OCI-LY7 (cell line): ENCODE measurements around the gene METAP1D. TPM values are rescaled to one million over a fixed set of nuclear protein-coding genes. Genes with fewer than 3 reads are reported as not detected.

ENCODE experiments used
- BruUV-seq: library from RNA; stranded (reverse); fragments of 400-500 nt; replicated peaks from 2 replicates; lab custom pipeline; 2021; lab: Mats Ljungman, UMichigan
- CTCF ChIA-PET: fragments of 300-600 bp; sonication (Branson Sonifier 250); formaldehyde crosslinking; loops from one replicate; lab custom pipeline; 2022; ENCODE audit warnings: antibody characterized with exemption; ENCODE audit not compliant: unreplicated experiment; lab: Charles Lee
- POLR2A ChIA-PET: fragments of 300-600 bp; sonication (Branson Sonifier 250); formaldehyde crosslinking; loops from one replicate; lab custom pipeline; 2022; ENCODE audit warnings: antibody characterized with exemption; lab: Charles Lee
- DNase-seq: peaks from one replicate; pipeline ENCODE4 v3.0.0-alpha.2; 2015; ENCODE audit warnings: low spot score
- H2AFZ ChIP-seq: fragments of 200-600 bp; sonication (generic), shearing (Covaris generic); 2 replicates; pipeline ENCODE4 v1.6.1; 2014; ENCODE audit warnings: mild to moderate bottlenecking, antibody characterized with exemption, low read length, moderate library complexity
- H3K27ac ChIP-seq: fragments of 200-600 bp; sonication (generic); 2 replicates; pipeline ENCODE4 v1.5.1; 2014; ENCODE audit warnings: mixed run types, low read depth, mild to moderate bottlenecking, moderate library complexity, low read length, inconsistent platforms; ENCODE audit not compliant: poor library complexity, severe bottlenecking
- H3K36me3 ChIP-seq: fragments of 200-600 bp; sonication (generic); 2 replicates; pipeline ENCODE4 v1.6.1; 2014; ENCODE audit warnings: mild to moderate bottlenecking, antibody characterized with exemption, low read length, moderate library complexity, mixed read lengths; ENCODE audit not compliant: insufficient read depth
- H3K4me1 ChIP-seq: fragments of 200-600 bp; sonication (generic); 2 replicates; pipeline ENCODE4 v1.5.1; 2014; ENCODE audit warnings: mild to moderate bottlenecking, low read length; ENCODE audit not compliant: insufficient read depth, poor library complexity, severe bottlenecking
- H3K4me2 ChIP-seq: fragments of 200-600 bp; sonication (generic); 2 replicates; pipeline ENCODE4 v1.6.1; 2014; ENCODE audit warnings: mild to moderate bottlenecking, low read length
- H3K4me3 ChIP-seq: fragments of 200-600 bp; sonication (generic); 2 replicates; pipeline ENCODE4 v1.5.1; 2014; ENCODE audit warnings: mild to moderate bottlenecking, low read depth, low read length; ENCODE audit not compliant: poor library complexity, severe bottlenecking
- H3K79me2 ChIP-seq: fragments of 200-600 bp; sonication (generic); 2 replicates; pipeline ENCODE4 v1.6.1; 2016; ENCODE audit warnings: low read depth, mild to moderate bottlenecking, low read length, moderate library complexity, mixed read lengths; ENCODE audit not compliant: insufficient read depth
- H3K9me2 ChIP-seq: fragments of 200-600 bp; sonication (generic); 2 replicates; pipeline ENCODE4 v1.6.1; 2016; ENCODE audit warnings: mild to moderate bottlenecking, low read length, mixed read lengths; ENCODE audit not compliant: insufficient read depth
- H3K9me3 ChIP-seq: fragments of 200-600 bp; sonication (generic); 2 replicates; pipeline ENCODE4 v1.6.1; 2014; ENCODE audit warnings: mild to moderate bottlenecking, mixed run types, low read length, mixed read lengths
- H4K20me1 ChIP-seq: fragments of 200-600 bp; sonication (generic); 2 replicates; pipeline ENCODE4 v1.6.1; 2014; ENCODE audit warnings: mild to moderate bottlenecking, antibody characterized with exemption, low read length, moderate library complexity, mixed read lengths; ENCODE audit not compliant: insufficient read depth
- CTCF ChIP-seq: fragments of 200-600 bp; sonication (generic); conservative IDR thresholded peaks from 2 replicates; pipeline ENCODE4 v1.5.1; 2014; ENCODE audit warnings: mild to moderate bottlenecking, antibody characterized with exemption, low read length, moderate library complexity, mixed read lengths
- EZH2phosphoT487 ChIP-seq: fragments of 200-600 bp; sonication (generic); IDR thresholded peaks from 2 replicates; pipeline ENCODE4 v1.6.1; 2018; ENCODE audit warnings: low read depth, borderline replicate concordance, mild to moderate bottlenecking, mixed run types, antibody characterized with exemption, low read length, moderate library complexity, mixed read lengths
- intact Hi-C: fragments of 100-400 bp; cut with micrococcal nuclease; formaldehyde crosslinking; loops from one replicate; pipeline ENCODE4 v1.10.0; 2022; ENCODE audit not compliant: unreplicated experiment
- total RNA-seq, 2 experiments: library from RNA; depleted of rRNA in 1 of 2; stranded (reverse); fragments of >200 nt in 1 of 2; shearing (Covaris generic) in 1 of 2; gene quantifications; 2 replicates each; pipeline ENCODE4 v1.2.3, GENCODE V29; 2014 to 2022

The METAP1D gene
- total RNA-seq, 2 experiments from 2014 or later, result 11.0 to 11.8 TPM

- Histone ChIP-seq H3K27ac (no peak overlapping the region), H3K4me3 (no peak overlapping the region), H3K36me3 (no peaks in the 10 kb centered on the region), H4K20me1 (no peaks in the 10 kb centered on the region), H2AFZ (no peak overlapping the region), H3K9me3 (no peaks in the 10 kb centered on the region), H3K4me2 (no peak overlapping the region), H3K79me2 (no peaks in the 10 kb centered on the region), H3K4me1 (no peaks in the 10 kb centered on the region), H3K9me2 (no peaks in the 10 kb centered on the region)
- BruUV-seq, result no TSS peak
- ChIA-PET CTCF (no interaction called here), POLR2A (interaction anchor here (0.6 to 1.9 kb wide), 5 partner anchors 8 to 1740 kb away, joined by 3 to 14 read pairs (median 6); no protein-coding TSS in a partner anchor)
- TF ChIP-seq CTCF (no peak), EZH2phosphoT487 (no peak)
- no peak for DNase-seq
- intact Hi-C loops, result loop anchor here (10.0 kb wide), 1 partner anchor 1157 kb away; no protein-coding TSS in a partner anchor
These were observed 38.4 kb downstream of the METAP1D start for GRCh38 chr2:172038121-172038520.

- H4K20me1 ChIP-seq, result no peaks in the 10 kb centered on the region
- no peaks in the 10 kb centered on the region for H3K4me1 ChIP-seq
- H3K9me2 ChIP-seq, result no peaks in the 10 kb centered on the region
- no TSS peak for BruUV-seq
- ChIA-PET POLR2A (interaction anchor here (0.8 to 1.9 kb wide), 4 partner anchors 8 to 57 kb away, joined by 4 to 14 read pairs (median 8); no protein-coding TSS in a partner anchor), CTCF (no interaction called here)
- no peak overlapping the region for H3K4me2 ChIP-seq
- no peak overlapping the region for H3K4me3 ChIP-seq
- intact Hi-C loops, result loop anchor here (10.0 kb wide), 1 partner anchor 1156 kb away; no protein-coding TSS in a partner anchor
- no peak for TF ChIP-seq CTCF
- no peak for TF ChIP-seq EZH2phosphoT487
- H3K9me3 ChIP-seq, result no peaks in the 10 kb centered on the region
- H3K36me3 ChIP-seq, result no peaks in the 10 kb centered on the region
- H2AFZ ChIP-seq, result no peak overlapping the region
- no peak overlapping the region for H3K27ac ChIP-seq
- DNase-seq, result no peak
- H3K79me2 ChIP-seq, result no peaks in the 10 kb centered on the region
These were observed 38.9 kb downstream of the METAP1D start for GRCh38 chr2:172038604-172039003.

DNA sequence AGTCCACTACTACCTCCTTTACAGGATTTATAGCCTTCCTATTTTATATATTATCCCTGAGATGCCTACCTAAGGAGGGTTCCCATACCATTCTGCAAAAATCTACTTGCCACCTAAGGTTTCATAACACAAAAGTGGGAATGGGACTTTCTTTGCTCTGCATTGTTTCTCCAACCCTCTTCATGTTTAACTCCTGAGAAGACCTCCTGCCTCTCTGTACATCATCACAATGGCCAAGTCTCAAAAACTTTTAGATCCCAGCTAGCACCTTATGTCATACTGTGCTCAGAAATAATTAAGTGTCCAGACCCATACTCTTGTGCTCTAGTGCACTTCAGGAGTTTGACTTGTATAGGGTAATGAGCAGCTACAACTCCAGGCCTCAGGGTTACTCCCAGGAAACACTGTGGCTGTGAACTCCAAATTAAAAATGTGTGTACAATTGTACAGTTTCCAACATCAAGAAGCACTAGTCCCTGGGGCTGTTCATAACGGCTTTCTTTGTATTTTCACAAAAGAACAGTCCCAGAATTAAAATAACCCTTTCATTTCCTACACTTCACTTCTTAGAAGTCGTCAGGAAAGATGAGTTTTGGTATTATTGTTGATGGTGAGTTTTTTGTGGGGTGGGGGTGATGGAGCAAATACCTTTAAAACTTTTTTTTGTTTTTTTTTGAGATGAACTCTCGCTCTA lies 39.4 kb downstream of the METAP1D start:
- no peak overlapping the region for H3K4me3 ChIP-seq
- no peak overlapping the region for H2AFZ ChIP-seq
- no peak overlapping the region for H3K27ac ChIP-seq
- no peak for DNase-seq
- no peak overlapping the region for H3K4me2 ChIP-seq
- POLR2A ChIA-PET, result interaction anchor here (0.7 to 1.9 kb wide), 5 partner anchors 7 to 57 kb away, joined by 4 to 14 read pairs (median 8); no protein-coding TSS in a partner anchor
- no TSS peak for BruUV-seq
- H3K4me1 ChIP-seq, result no peaks in the 10 kb centered on the region
- no peaks in the 10 kb centered on the region for H3K79me2 ChIP-seq
- intact Hi-C loops, result loop anchor here (10.0 kb wide), 1 partner anchor 1156 kb away; no protein-coding TSS in a partner anchor
- no peaks in the 10 kb centered on the region for H3K9me3 ChIP-seq
- no peaks in the 10 kb centered on the region for H3K9me2 ChIP-seq
- no peak for TF ChIP-seq EZH2phosphoT487
- H3K36me3 ChIP-seq, result no peaks in the 10 kb centered on the region
- H4K20me1 ChIP-seq, result no peaks in the 10 kb centered on the region
- CTCF ChIA-PET, result no interaction called here
